Neural cell (in vitro differentiated cells): ENCODE results near the gene STXBP5. TPM values are rescaled to one million over a fixed set of nuclear protein-coding genes. Genes with fewer than 3 reads are reported as not detected.

Experiments
- H2AFZ ChIP-seq: fragments of 200-600, 300-800 bp; sonication (generic), shearing (Covaris generic); 2 replicates; pipeline ENCODE4 v1.6.0; 2014; ENCODE audit warnings: low read depth, mild to moderate bottlenecking, antibody characterized with exemption, low read length, moderate library complexity
- H3F3A ChIP-seq: fragments of 200-600 bp; shearing (Covaris generic); 2 replicates; pipeline ENCODE4 v1.6.1; 2016; ENCODE audit warnings: mild to moderate bottlenecking, moderate library complexity, mixed read lengths, antibody characterized with exemption, low read length; ENCODE audit not compliant: insufficient read depth, poor library complexity, severe bottlenecking
- H3K27ac ChIP-seq: fragments of 200-600, 300-800 bp; sonication (generic), shearing (Covaris generic); 2 replicates; pipeline ENCODE4 v1.5.1; 2014; ENCODE audit warnings: mild to moderate bottlenecking, low read length, moderate library complexity
- H3K27me3 ChIP-seq: fragments of 300-800, 200-600 bp; sonication (generic), shearing (Covaris generic); 2 replicates; pipeline ENCODE4 v1.6.0; 2014; ENCODE audit warnings: mild to moderate bottlenecking, low read depth, low read length, moderate library complexity; ENCODE audit not compliant: insufficient read depth
- H3K36me3 ChIP-seq: fragments of 300-800, 200-600 bp; sonication (generic), shearing (Covaris generic); 2 replicates; pipeline ENCODE4 v1.5.1; 2014; ENCODE audit warnings: mild to moderate bottlenecking, antibody characterized with exemption, low read length, moderate library complexity; ENCODE audit not compliant: insufficient read depth
- H3K4me2 ChIP-seq: fragments of 300-800, 200-600 bp; sonication (generic), shearing (Covaris generic); 2 replicates; pipeline ENCODE4 v1.6.0; 2014; ENCODE audit warnings: mild to moderate bottlenecking, low read length
- H3K4me3 ChIP-seq: fragments of 300-800, 200-600 bp; sonication (generic), shearing (Covaris generic); 2 replicates; pipeline ENCODE4 v1.5.1; 2014; ENCODE audit warnings: mild to moderate bottlenecking, low read length, moderate library complexity
- H3K79me2 ChIP-seq: fragments of 200-600 bp; shearing (Covaris generic); replicated peaks from 2 replicates; pipeline ENCODE4 v1.6.0; 2014; ENCODE audit warnings: mild to moderate bottlenecking, low read length, moderate library complexity; ENCODE audit not compliant: insufficient read depth
- H3K9ac ChIP-seq: fragments of 300-800, 200-600 bp; sonication (generic), shearing (Covaris generic); 2 replicates; pipeline ENCODE4 v1.6.1; 2016; ENCODE audit warnings: mild to moderate bottlenecking, low read length, mixed read lengths
- H3K9me2 ChIP-seq: fragments of 200-600 bp; shearing (Covaris generic); 2 replicates; pipeline ENCODE4 v1.6.1; 2016; ENCODE audit warnings: mild to moderate bottlenecking, low read length, mixed read lengths; ENCODE audit not compliant: insufficient read depth
- H3K9me3 ChIP-seq: fragments of 200-600, 300-800 bp; sonication (generic), shearing (Covaris generic); 2 replicates; pipeline ENCODE4 v1.6.1; 2016; ENCODE audit warnings: mild to moderate bottlenecking, mixed run types, low read length, moderate library complexity, mixed read lengths
- H4K20me1 ChIP-seq: fragments of 200-600 bp; shearing (Covaris generic); 2 replicates; pipeline ENCODE4 v1.6.1; 2016; ENCODE audit warnings: mild to moderate bottlenecking, mixed run types; ENCODE audit not compliant: insufficient read depth
- CTCF ChIP-seq: fragments of 450-650 bp; IDR thresholded peaks from 2 replicates; pipeline ENCODE4 v1.5.1; 2014; ENCODE audit warnings: antibody characterized with exemption, mild to moderate bottlenecking, moderate library complexity; ENCODE audit not compliant: poor library complexity, severe bottlenecking
- EP300 ChIP-seq: fragments of 450-650 bp; conservative IDR thresholded peaks from 2 replicates; pipeline ENCODE4 v1.6.1; 2014; ENCODE audit warnings: antibody characterized with exemption, mild to moderate bottlenecking, moderate library complexity; ENCODE audit not compliant: poor library complexity, severe bottlenecking
- EZH2 ChIP-seq: fragments of 200-600, 300-800 bp; shearing (Covaris generic), sonication (generic); IDR thresholded peaks from 2 replicates; pipeline ENCODE4 v1.6.1; 2014; ENCODE audit warnings: antibody characterized with exemption, low read length, borderline replicate concordance, mild to moderate bottlenecking; ENCODE audit not compliant: insufficient read depth, poor library complexity, severe bottlenecking
- MXI1 ChIP-seq: fragments of 450-650 bp; conservative IDR thresholded peaks from 2 replicates; pipeline ENCODE4 v1.6.1; 2014; ENCODE audit warnings: antibody characterized with exemption, mild to moderate bottlenecking; ENCODE audit not compliant: poor library complexity, severe bottlenecking
- POLR2AphosphoS5 ChIP-seq: IDR thresholded peaks from 2 replicates; pipeline ENCODE4 v1.6.1; 2012
- RAD21 ChIP-seq: fragments of 450-650 bp; conservative IDR thresholded peaks from 2 replicates; pipeline ENCODE4 v1.6.1; 2014; ENCODE audit warnings: antibody characterized with exemption, mild to moderate bottlenecking, moderate library complexity
- SMC3 ChIP-seq: fragments of 450-650 bp; conservative IDR thresholded peaks from 2 replicates; pipeline ENCODE4 v1.6.1; 2014; ENCODE audit warnings: antibody characterized with exemption, mild to moderate bottlenecking, moderate library complexity; ENCODE audit not compliant: poor library complexity
- TAF1 ChIP-seq: IDR thresholded peaks from 2 replicates; pipeline ENCODE4 v1.6.1; 2012; ENCODE audit warnings: low read depth
- polyA plus RNA-seq: library from polyadenylated mRNA; depleted of rRNA; stranded (reverse); fragments of >200 nt; gene quantifications from 2 replicates; pipeline ENCODE4 v1.2.3, GENCODE V29; 2014
- TF ChIP-seq, protein P1 (sequence below): IDR thresholded peaks from 2 replicates; pipeline ENCODE4 v1.6.1; 2012; ENCODE audit warnings: borderline replicate concordance

STXBP5 gene
- polyA plus RNA-seq, 1 donor from 2014 or later = 56.4 TPM

- Histone ChIP-seq H3K27me3 (no peaks in the 10 kb centered on the region), H3F3A (no peaks in the 10 kb centered on the region), H3K36me3 (peaks cover 7% of the 10 kb centered on the region), H3K79me2 (peaks cover 8% of the 10 kb centered on the region), H3K9me3 (no peaks in the 10 kb centered on the region), H3K27ac (no peak overlapping the region), H3K9me2 (no peaks in the 10 kb centered on the region), H3K4me2 (no peak overlapping the region), H3K9ac (no peak overlapping the region), H3K4me3 (no peak overlapping the region), H2AFZ (no peak overlapping the region), H4K20me1 (no peaks in the 10 kb centered on the region)
- TF ChIP-seq SMC3 (no peak), MXI1 (no peak), RAD21 (no peak), EP300 (no peak), POLR2AphosphoS5 (no peak), CTCF (no peak), TAF1 (no peak), EZH2 (no peak)
- TF ChIP-seq, protein P1, sequence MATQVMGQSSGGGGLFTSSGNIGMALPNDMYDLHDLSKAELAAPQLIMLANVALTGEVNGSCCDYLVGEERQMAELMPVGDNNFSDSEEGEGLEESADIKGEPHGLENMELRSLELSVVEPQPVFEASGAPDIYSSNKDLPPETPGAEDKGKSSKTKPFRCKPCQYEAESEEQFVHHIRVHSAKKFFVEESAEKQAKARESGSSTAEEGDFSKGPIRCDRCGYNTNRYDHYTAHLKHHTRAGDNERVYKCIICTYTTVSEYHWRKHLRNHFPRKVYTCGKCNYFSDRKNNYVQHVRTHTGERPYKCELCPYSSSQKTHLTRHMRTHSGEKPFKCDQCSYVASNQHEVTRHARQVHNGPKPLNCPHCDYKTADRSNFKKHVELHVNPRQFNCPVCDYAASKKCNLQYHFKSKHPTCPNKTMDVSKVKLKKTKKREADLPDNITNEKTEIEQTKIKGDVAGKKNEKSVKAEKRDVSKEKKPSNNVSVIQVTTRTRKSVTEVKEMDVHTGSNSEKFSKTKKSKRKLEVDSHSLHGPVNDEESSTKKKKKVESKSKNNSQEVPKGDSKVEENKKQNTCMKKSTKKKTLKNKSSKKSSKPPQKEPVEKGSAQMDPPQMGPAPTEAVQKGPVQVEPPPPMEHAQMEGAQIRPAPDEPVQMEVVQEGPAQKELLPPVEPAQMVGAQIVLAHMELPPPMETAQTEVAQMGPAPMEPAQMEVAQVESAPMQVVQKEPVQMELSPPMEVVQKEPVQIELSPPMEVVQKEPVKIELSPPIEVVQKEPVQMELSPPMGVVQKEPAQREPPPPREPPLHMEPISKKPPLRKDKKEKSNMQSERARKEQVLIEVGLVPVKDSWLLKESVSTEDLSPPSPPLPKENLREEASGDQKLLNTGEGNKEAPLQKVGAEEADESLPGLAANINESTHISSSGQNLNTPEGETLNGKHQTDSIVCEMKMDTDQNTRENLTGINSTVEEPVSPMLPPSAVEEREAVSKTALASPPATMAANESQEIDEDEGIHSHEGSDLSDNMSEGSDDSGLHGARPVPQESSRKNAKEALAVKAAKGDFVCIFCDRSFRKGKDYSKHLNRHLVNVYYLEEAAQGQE = no peak
These were observed 13.7 kb downstream of the STXBP5 start for GRCh38 chr6:147217840-147218404.

DNA sequence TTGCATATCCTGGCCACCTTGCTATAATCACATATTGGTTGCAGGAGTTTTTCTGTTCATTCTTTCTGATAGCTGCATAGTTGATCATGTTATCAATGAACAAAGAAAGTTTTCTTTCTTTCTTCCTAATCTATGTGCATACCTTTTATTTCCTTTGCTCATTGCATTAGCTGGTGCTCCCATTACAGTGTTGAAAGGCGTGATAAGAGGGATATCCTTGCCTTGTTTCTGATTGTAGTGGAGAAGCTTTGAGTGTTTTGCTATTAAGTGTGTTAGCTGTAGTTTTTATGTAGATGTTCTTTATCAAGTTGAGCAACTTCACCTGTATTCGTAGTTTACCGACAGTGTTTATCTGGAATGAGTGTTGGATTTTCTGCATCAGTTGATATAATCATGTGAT, 14.6 kb downstream of the STXBP5 start:
- H3K4me3 ChIP-seq = no peak overlapping the region
- no peak overlapping the region for H3K4me2 ChIP-seq
- no peaks in the 10 kb centered on the region for H3F3A ChIP-seq
- H3K27me3 ChIP-seq = no peaks in the 10 kb centered on the region
- no peaks in the 10 kb centered on the region for H4K20me1 ChIP-seq
- TF ChIP-seq TAF1 (no peak), RAD21 (no peak), POLR2AphosphoS5 (no peak), CTCF (no peak)
- TF ChIP-seq, protein P1 = no peak
- peaks cover 7% of the 10 kb centered on the region for H3K36me3 ChIP-seq
- H3K9me3 ChIP-seq = no peaks in the 10 kb centered on the region
- no peak overlapping the region for H2AFZ ChIP-seq
- H3K27ac ChIP-seq = no peak overlapping the region
- H3K79me2 ChIP-seq = peaks cover 8% of the 10 kb centered on the region
- no peak overlapping the region for H3K9ac ChIP-seq
- H3K9me2 ChIP-seq = no peaks in the 10 kb centered on the region
